HUES6 (cell line): Measurements from ENCODE around the gene BCHE.

Experiments
- H3K27ac ChIP-seq: 2 replicates; pipeline ENCODE4 v1.7.0; 2013; ENCODE audit warnings: low read depth, mild to moderate bottlenecking, low read length, inconsistent platforms
- H3K27me3 ChIP-seq: 2 replicates; pipeline ENCODE4 v1.6.1; 2013; ENCODE audit warnings: low read length; ENCODE audit not compliant: control insufficient read depth, insufficient read depth
- H3K36me3 ChIP-seq: 2 replicates; pipeline ENCODE4 v1.6.1; 2013; ENCODE audit warnings: low read length; ENCODE audit not compliant: control insufficient read depth, insufficient read depth
- H3K4me1 ChIP-seq: 2 replicates; pipeline ENCODE4 v1.6.1; 2013; ENCODE audit warnings: low read length; ENCODE audit not compliant: control insufficient read depth, insufficient read depth
- H3K4me3 ChIP-seq: 2 replicates; pipeline ENCODE4 v1.5.1; 2013; ENCODE audit warnings: low read depth, low read length
- H3K9ac ChIP-seq: one replicate; pipeline ENCODE4 v1.6.1; 2013; ENCODE audit warnings: mild to moderate bottlenecking, low read length
- H3K9me3 ChIP-seq: 2 replicates; pipeline ENCODE4 v1.6.1; 2013; ENCODE audit warnings: low read depth, low read length; ENCODE audit not compliant: control insufficient read depth, insufficient read depth

BCHE gene

GRCh38 chr3:165754219-165755007 is 82.8 kb downstream of the BCHE start:
- H3K27me3 ChIP-seq = no peaks in the 10 kb centered on the region
- H3K36me3 ChIP-seq = no peaks in the 10 kb centered on the region
- H3K4me3 ChIP-seq = no peak overlapping the region
- H3K4me1 ChIP-seq = no peaks in the 10 kb centered on the region
- H3K9ac ChIP-seq = no peak overlapping the region
- H3K27ac ChIP-seq = no peak overlapping the region
- no peaks in the 10 kb centered on the region for H3K9me3 ChIP-seq

GRCh38 chr3:165753560-165753959 is 83.7 kb downstream of the BCHE start:
- H3K27me3 ChIP-seq = no peaks in the 10 kb centered on the region
- no peak overlapping the region for H3K4me3 ChIP-seq
- H3K9me3 ChIP-seq = no peaks in the 10 kb centered on the region
- H3K36me3 ChIP-seq = no peaks in the 10 kb centered on the region
- H3K27ac ChIP-seq = no peak overlapping the region
- H3K9ac ChIP-seq = no peak overlapping the region
- no peaks in the 10 kb centered on the region for H3K4me1 ChIP-seq

- no peak overlapping the region for H3K9ac ChIP-seq
- H3K36me3 ChIP-seq = no peaks in the 10 kb centered on the region
- H3K4me3 ChIP-seq = peak overlapping the region; percentile 1; the same call in 1 of the 2 replicates
- no peaks in the 10 kb centered on the region for H3K27me3 ChIP-seq
- no peak overlapping the region for H3K27ac ChIP-seq
- no peaks in the 10 kb centered on the region for H3K9me3 ChIP-seq
- H3K4me1 ChIP-seq = no peaks in the 10 kb centered on the region
Observed at GRCh38 chr3:165751637-165752036, 85.6 kb downstream of the BCHE start.

- Histone ChIP-seq H3K27ac (no peak overlapping the region), H3K36me3 (no peaks in the 10 kb centered on the region), H3K9ac (no peak overlapping the region), H3K27me3 (no peaks in the 10 kb centered on the region), H3K9me3 (no peaks in the 10 kb centered on the region), H3K4me1 (no peaks in the 10 kb centered on the region), H3K4me3 (no peak overlapping the region)
Observed at GRCh38 chr3:165749821-165750220, 87.4 kb downstream of the BCHE start.

DNA sequence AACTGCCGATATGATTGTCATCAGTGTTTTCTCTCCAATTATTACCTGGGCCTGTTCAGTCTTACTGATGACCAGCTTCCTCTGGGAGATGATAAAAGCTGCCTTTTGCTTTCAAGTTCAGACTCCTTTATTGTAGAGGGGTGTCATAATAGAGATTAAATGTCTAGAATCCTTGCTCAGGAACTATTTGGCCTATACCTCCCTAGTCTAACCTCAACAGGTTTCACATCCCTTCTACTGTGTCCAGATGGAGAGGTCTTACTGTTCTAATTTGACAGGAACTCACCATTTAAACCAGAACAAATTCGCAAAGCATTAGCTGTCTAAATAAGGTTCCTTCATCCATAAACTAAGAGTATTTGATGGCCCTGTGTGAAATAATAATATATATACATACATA is 88.0 kb downstream of the BCHE start:
- no peak overlapping the region for H3K4me3 ChIP-seq
- no peak overlapping the region for H3K27ac ChIP-seq
- no peaks in the 10 kb centered on the region for H3K9me3 ChIP-seq
- no peaks in the 10 kb centered on the region for H3K27me3 ChIP-seq
- no peaks in the 10 kb centered on the region for H3K36me3 ChIP-seq
- no peak overlapping the region for H3K9ac ChIP-seq
- no peaks in the 10 kb centered on the region for H3K4me1 ChIP-seq

GRCh38 chr3:165748094-165748493 is 89.1 kb downstream of the BCHE start:
- H3K9me3 ChIP-seq = no peaks in the 10 kb centered on the region
- H3K9ac ChIP-seq = no peak overlapping the region

DNA sequence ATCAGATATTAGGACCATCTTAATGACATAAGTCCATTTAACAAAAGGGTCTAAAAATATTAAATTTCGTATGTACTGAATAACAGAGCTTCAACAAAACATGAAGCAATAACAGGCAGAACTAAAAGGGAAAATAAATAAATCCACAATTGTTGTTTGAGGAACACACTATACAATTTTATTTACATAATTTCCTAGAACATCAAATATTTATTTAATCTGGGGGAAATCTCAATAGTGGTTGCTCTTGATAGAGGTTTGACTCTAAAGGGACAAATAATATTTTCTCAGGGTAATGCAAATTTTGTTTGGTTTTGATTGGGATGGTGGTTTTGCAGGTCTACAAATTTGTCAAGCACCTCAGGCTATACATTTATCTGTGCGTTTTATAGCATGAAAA is 90.3 kb downstream of the BCHE start:
- Histone ChIP-seq H3K9me3 (no peaks in the 10 kb centered on the region), H3K36me3 (no peaks in the 10 kb centered on the region), H3K27me3 (no peaks in the 10 kb centered on the region)

More at GRCh38 chr3:165748094-165748493, 89.1 kb downstream of the BCHE start:
- Histone ChIP-seq H3K4me1 (no peaks in the 10 kb centered on the region), H3K36me3 (no peaks in the 10 kb centered on the region), H3K4me3 (no peak overlapping the region), H3K27ac (no peak overlapping the region), H3K27me3 (no peaks in the 10 kb centered on the region)

DNA sequence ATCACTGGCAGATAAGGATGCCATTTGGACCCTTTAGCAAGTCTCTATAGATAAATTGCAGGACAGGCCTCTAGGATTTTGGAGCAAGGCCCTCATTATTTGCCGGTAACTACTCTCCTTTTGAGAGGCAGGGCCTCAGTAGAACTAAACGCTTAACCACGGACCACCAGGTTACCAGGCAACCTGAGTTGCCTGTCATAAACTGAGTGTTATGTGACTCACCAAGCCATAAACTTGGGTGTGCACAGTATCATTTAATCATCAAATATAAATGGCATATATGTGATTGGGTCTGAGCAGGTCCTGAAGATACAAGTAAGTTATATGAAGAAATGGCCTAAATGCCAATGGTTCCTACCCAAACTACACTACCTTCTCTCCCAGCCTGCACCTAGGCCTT is 93.2 kb downstream of the BCHE start:
- Histone ChIP-seq H3K36me3 (no peaks in the 10 kb centered on the region), H3K27ac (no peak overlapping the region), H3K9ac (no peak overlapping the region), H3K4me3 (no peak overlapping the region), H3K27me3 (no peaks in the 10 kb centered on the region), H3K9me3 (no peaks in the 10 kb centered on the region), H3K4me1 (no peaks in the 10 kb centered on the region)

More for the DNA sequence above, 90.3 kb downstream of the BCHE start:
- H3K9ac ChIP-seq = no peak overlapping the region
- no peak overlapping the region for H3K27ac ChIP-seq
- no peak overlapping the region for H3K4me3 ChIP-seq
- H3K4me1 ChIP-seq = no peaks in the 10 kb centered on the region

DNA sequence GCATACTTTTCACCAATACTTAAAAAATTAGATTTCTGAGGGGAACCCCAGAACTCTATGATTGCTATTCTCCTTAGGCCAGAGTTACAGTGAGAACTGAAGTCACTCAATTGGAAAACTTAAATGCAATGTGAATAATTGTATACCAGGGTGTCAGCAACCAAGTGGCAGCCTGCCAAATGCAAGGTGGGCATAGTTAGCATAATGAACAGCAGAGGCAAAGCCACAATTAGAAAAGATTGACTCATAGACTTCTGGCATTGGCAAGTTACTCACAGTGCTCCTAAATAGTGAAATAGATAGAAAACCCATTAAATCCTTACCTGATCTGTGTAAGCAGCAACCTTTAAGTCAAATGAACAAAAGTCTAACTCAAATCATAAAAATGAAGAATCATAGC is 94.9 kb downstream of the BCHE start:
- no peak overlapping the region for H3K27ac ChIP-seq
- no peak overlapping the region for H3K9ac ChIP-seq

DNA sequence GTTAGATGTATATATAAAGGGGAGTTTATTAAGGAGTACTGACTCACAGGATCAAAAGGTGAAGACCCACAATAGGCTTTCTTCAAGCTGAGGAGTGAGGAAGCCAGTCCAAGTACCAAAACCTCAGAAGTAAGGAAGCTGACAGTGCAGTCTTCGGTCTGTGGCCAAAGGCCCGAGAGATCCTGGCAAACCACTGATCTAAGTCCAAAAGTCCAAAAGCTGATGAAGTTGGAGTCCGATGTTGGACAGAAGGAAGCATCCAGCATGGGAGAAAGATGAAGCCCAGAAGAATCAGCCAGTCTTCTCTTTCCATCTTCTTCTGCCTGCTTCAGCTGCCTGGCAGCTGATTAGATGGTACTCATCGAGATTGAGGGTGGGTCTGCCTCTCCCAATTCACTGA is 107.5 kb downstream of the BCHE start:
- H3K27ac ChIP-seq = no peak overlapping the region

More for the DNA sequence above, 94.9 kb downstream of the BCHE start:
- Histone ChIP-seq H3K36me3 (no peaks in the 10 kb centered on the region), H3K4me1 (no peaks in the 10 kb centered on the region), H3K4me3 (no peak overlapping the region), H3K9me3 (no peaks in the 10 kb centered on the region), H3K27me3 (no peaks in the 10 kb centered on the region)

DNA sequence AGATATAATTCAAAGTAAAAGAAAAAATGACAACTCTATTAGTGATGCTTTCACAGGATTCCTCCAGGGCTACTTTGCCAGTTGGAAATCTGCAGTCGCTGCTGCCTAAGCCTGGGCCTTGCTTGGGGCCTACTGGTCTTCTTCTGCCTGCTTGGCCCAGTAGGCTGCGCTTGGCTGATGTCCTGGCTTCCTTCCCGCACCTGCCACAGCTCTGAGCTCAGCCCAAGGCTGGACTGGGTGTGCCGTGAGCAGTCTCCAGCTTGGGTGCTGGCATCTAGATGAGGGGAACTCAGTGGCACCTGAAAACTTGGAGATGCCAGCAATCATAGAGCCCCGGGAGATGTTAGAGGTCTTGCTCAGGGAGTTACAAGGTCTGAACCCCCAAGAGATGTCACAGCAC is 108.3 kb downstream of the BCHE start:
- no peaks in the 10 kb centered on the region for H3K4me1 ChIP-seq
- H3K9me3 ChIP-seq = no peaks in the 10 kb centered on the region
- no peak overlapping the region for H3K27ac ChIP-seq
- no peak overlapping the region for H3K9ac ChIP-seq
- H3K4me3 ChIP-seq = no peak overlapping the region
- H3K27me3 ChIP-seq = no peaks in the 10 kb centered on the region
- H3K36me3 ChIP-seq = no peaks in the 10 kb centered on the region

More for the DNA sequence above, 107.5 kb downstream of the BCHE start:
- no peak overlapping the region for H3K4me3 ChIP-seq
- H3K9ac ChIP-seq = no peak overlapping the region
- H3K27me3 ChIP-seq = no peaks in the 10 kb centered on the region
- no peaks in the 10 kb centered on the region for H3K4me1 ChIP-seq
- H3K9me3 ChIP-seq = no peaks in the 10 kb centered on the region
- no peaks in the 10 kb centered on the region for H3K36me3 ChIP-seq
